GM23248 (cell line): Measurements from ENCODE around the gene MICOS13. TPM values are rescaled to one million over a fixed set of nuclear protein-coding genes. Genes with fewer than 3 reads are reported as not detected.

Experiments
- DNase-seq: peaks from one replicate; pipeline ENCODE4 v3.0.0-alpha.2; 2015
- H2AFZ ChIP-seq: fragments of 200-600 bp; sonication (generic); 2 replicates; pipeline ENCODE4 v1.6.1; 2016; ENCODE audit warnings: antibody characterized with exemption
- H3F3A ChIP-seq: fragments of 200-600 bp; sonication (generic); 2 replicates; pipeline ENCODE4 v1.6.1; 2016; ENCODE audit warnings: mild to moderate bottlenecking, antibody characterized with exemption, mixed run types; ENCODE audit not compliant: insufficient read depth
- H3K27ac ChIP-seq: fragments of 200-600 bp; sonication (generic); 2 replicates; pipeline ENCODE4 v1.5.1; 2016; ENCODE audit warnings: mild to moderate bottlenecking
- H3K27me3 ChIP-seq: fragments of 200-600 bp; sonication (generic); replicated peaks from 2 replicates; pipeline ENCODE4 v1.6.1; 2016; ENCODE audit warnings: mild to moderate bottlenecking; ENCODE audit not compliant: insufficient read depth
- H3K36me3 ChIP-seq: fragments of 200-600 bp; sonication (generic); 2 replicates; pipeline ENCODE4 v1.6.1; 2016; ENCODE audit warnings: low read depth, mild to moderate bottlenecking
- H3K4me1 ChIP-seq: fragments of 200-600 bp; sonication (generic); 2 replicates; pipeline ENCODE4 v1.6.1; 2016; ENCODE audit warnings: mild to moderate bottlenecking; ENCODE audit not compliant: insufficient read depth
- H3K4me2 ChIP-seq: fragments of 200-600 bp; sonication (generic); one replicate; pipeline ENCODE4 v1.6.1; 2016; ENCODE audit warnings: mild to moderate bottlenecking; ENCODE audit not compliant: unreplicated experiment
- H3K4me3 ChIP-seq: fragments of 200-600 bp; sonication (generic); 2 replicates; pipeline ENCODE4 v1.5.1; 2016; ENCODE audit warnings: mild to moderate bottlenecking
- H3K79me2 ChIP-seq: fragments of 200-600 bp; sonication (generic); 2 replicates; pipeline ENCODE4 v1.6.1; 2016; ENCODE audit warnings: mild to moderate bottlenecking; ENCODE audit not compliant: insufficient read depth
- H3K9ac ChIP-seq: fragments of 200-600 bp; sonication (generic); 2 replicates; pipeline ENCODE4 v1.6.1; 2016; ENCODE audit warnings: mild to moderate bottlenecking
- H3K9me2 ChIP-seq: fragments of 200-600 bp; sonication (generic); 2 replicates; pipeline ENCODE4 v1.6.1; 2016; ENCODE audit warnings: mixed run types, mild to moderate bottlenecking, moderate library complexity; ENCODE audit not compliant: insufficient read depth
- H3K9me3 ChIP-seq: fragments of 200-600 bp; sonication (generic); one replicate; pipeline ENCODE4 v1.6.1; 2017; ENCODE audit warnings: low read depth
- H4K20me1 ChIP-seq: fragments of 200-600 bp; sonication (generic); 2 replicates; pipeline ENCODE4 v1.6.0; 2016; ENCODE audit not compliant: insufficient read depth
- EZH2 ChIP-seq: fragments of 200-600 bp; sonication (generic); IDR thresholded peaks from 2 replicates; pipeline ENCODE4 v1.6.1; 2018; ENCODE audit warnings: antibody characterized with exemption, mild to moderate bottlenecking; ENCODE audit not compliant: insufficient read depth, poor library complexity, severe bottlenecking
- EZH2phosphoT487 ChIP-seq: fragments of 200-600 bp; sonication (generic); IDR thresholded peaks from 2 replicates; pipeline ENCODE4 v1.6.1; 2018; ENCODE audit warnings: antibody characterized with exemption, moderate library complexity, mild to moderate bottlenecking, low read depth; ENCODE audit not compliant: insufficient read depth
- WGBS, 2 experiments: methylation state at CpG; one replicate each; pipeline ENCODE4 v1.1.6; 2015 to 2017; ENCODE audit warnings: low lambda C conversion rate in 2 of 2, low coverage in 1 of 2; ENCODE audit errors: missing lambda C conversion rate in 2 of 2; 5-methylcytosine and 5-hydroxymethylcytosine counted together
- in situ Hi-C: fragments of 300-500 bp; cut with MboI; formaldehyde crosslinking; loops from 2 replicates; pipeline ENCODE4 v1.15.0; 2020
- polyA plus RNA-seq: library from polyadenylated mRNA; unstranded; fragments of >200 nt; fragmentation: Nextera tagmentation; extraction: Ambion mirVana; gene quantifications from 2 replicates; pipeline ENCODE4 v1.2.1, GENCODE V29; 2016
- total RNA-seq: library from RNA; depleted of rRNA; stranded (reverse); fragments of >200 nt; shearing (Covaris generic); gene quantifications from 2 replicates; pipeline ENCODE4 v1.2.3, GENCODE V29; 2014

MICOS13 gene
- total and polyA plus RNA-seq, 2 experiments from 2014 or later = 44.5 to 147 TPM

DNA sequence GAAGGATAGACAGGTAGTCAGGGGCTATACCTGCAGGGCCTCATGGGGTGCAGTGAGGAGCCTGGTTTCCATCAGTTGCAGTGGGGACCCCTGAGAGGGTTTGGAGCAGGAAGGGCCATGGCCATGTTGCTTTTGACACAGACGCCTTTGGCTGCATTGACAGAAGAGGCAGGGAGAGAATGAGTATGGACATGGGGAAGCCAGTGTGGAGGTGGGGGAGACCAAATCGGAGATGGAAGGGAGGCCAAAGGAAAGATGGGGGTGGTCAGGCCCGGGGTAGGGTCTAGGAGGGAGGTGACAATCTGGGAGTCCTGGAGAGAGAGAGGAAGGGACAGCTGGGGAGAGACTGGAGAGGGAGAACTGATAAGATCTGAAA is 1.8 kb upstream of the MICOS13 start:
- no peak overlapping the region for H3K4me3 ChIP-seq
- no peak overlapping the region for H3K4me2 ChIP-seq
- H2AFZ ChIP-seq = no peak overlapping the region
- H3K9me3 ChIP-seq = no peaks in the 10 kb centered on the region
- in situ Hi-C loops = no loop called here
- no peak for DNase-seq
- no peak overlapping the region for H3K27ac ChIP-seq
- no peaks in the 10 kb centered on the region for H3F3A ChIP-seq
- peaks cover 15% of the 10 kb centered on the region for H3K79me2 ChIP-seq
- 76 to 78% methylated on average over 3 of the region's 3 CpGs for WGBS, 2 experiments
- TF ChIP-seq EZH2 (no peak), EZH2phosphoT487 (no peak)
- H3K9me2 ChIP-seq = no peaks in the 10 kb centered on the region
- H3K9ac ChIP-seq = no peak overlapping the region
- no peaks in the 10 kb centered on the region for H3K27me3 ChIP-seq
- no peaks in the 10 kb centered on the region for H3K4me1 ChIP-seq
- H4K20me1 ChIP-seq = no peaks in the 10 kb centered on the region
- H3K36me3 ChIP-seq = no peaks in the 10 kb centered on the region

DNA sequence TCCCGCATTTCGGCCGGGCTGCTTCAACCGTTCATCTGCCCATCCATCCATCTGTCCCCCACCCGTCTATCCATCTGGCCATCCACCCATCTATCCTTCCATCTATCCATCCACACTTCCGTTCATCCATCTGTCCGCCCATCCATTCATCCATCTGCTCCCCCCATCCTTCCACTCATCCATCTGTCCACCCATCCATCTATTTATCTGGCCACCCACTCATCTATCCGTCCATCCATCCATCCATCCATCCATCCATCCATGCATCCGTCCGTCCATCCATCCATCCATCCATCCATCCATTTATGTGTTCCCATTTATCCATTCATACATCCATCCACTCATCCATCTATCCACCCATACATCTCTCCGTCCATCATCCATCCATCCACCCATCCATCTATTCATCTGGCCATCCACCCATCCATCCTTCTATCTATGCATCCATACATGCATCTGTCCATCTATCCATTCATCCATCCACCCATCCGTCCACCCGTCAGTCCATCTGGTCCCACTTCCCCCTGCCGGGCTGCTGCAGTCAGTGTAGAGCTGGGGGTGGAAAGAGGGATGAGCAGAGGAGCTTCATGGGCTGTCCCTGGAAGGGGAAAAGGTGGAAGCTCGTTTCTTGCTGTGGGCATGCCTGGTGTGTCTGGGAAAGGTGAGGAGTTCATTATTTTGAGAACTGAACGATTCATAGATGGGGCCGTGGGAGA is 1.2 kb upstream of the MICOS13 start:
- Histone ChIP-seq H3K79me2 (peaks cover 15% of the 10 kb centered on the region), H3K27ac (no peak overlapping the region), H4K20me1 (no peaks in the 10 kb centered on the region), H3K36me3 (no peaks in the 10 kb centered on the region), H3K4me2 (peak overlapping the region; percentile 73), H3K9me2 (no peaks in the 10 kb centered on the region), H3K4me3 (peak overlapping the region; percentile 92), H3K9me3 (no peaks in the 10 kb centered on the region), H3F3A (no peaks in the 10 kb centered on the region), H3K9ac (peak overlapping the region; percentile 90), H3K4me1 (no peaks in the 10 kb centered on the region), H2AFZ (peak overlapping the region; percentile 71), H3K27me3 (no peaks in the 10 kb centered on the region)
- in situ Hi-C loops = no loop called here
- no peak for DNase-seq
- TF ChIP-seq EZH2phosphoT487 = no peak
- no peak for TF ChIP-seq EZH2
- 59 to 62% methylated on average over 14 to 17 of the region's 17 CpGs for WGBS, 2 experiments

DNA sequence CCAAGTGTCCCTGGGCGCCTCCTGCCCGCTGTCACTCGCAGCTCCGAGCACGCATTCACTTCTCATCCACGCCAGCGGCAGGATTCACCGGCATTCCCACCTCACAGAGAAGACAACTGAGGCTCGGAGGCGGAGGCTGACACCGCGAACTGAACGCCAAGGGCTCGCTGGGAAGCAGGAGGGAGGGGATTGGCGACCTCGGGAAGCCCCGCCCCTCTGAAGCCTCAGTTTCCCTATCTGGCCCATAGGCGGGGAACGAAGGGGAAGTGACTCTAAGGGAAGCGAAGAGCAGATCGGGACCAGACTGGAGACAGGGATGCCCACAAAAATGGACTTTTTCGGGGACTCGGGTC is 256 bp downstream of the MICOS13 start:
- no peaks in the 10 kb centered on the region for H3K27me3 ChIP-seq
- peak; percentile 67 for DNase-seq

DNA sequence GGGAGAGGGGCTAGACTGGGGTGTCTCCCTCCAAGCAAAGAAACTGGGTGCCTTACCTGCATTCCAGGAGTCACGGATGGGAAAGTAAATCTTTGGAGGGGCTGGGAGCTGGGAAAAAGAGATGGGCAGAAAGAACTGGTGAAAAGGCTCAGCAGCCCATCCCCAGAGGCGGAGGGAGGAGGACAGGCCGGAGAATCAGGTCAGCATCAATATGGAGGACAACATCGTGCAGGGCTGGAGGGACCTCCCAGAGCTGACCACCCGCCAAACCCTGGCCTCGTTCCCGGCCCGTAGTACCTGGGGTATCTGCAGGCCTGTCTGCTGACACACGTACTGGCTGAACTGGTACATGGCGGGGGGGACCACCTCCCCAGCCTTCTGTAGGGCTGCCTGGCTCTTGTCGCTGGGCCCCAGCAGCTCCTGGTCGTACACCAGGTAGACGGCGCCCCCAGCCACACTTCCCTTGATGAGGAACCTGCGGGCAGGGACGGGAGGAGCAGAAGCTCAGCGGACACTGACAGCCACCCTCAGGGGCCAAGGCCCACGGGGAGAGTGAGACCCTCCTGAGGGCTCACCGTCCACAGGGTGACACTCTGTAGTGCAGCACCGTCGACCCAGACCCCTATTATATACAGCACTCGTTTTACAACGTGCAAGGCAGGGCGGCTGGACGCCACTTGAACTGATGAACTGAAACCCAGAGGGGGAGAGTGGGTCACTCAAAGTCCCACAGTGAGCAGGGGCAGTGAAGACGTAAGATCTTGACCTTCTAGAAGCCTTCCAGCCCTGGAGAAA is 830 bp downstream of the MICOS13 start:
- H3K4me3 ChIP-seq = peak overlapping the region; percentile 92
- peak overlapping the region; percentile 90 for H3K9ac ChIP-seq
- no peaks in the 10 kb centered on the region for H3K36me3 ChIP-seq
- peak overlapping the region; percentile 85 for H3K4me2 ChIP-seq
- WGBS, 2 experiments = 28 to 30% methylated on average over 26 of the region's 26 CpGs
- H3F3A ChIP-seq = no peaks in the 10 kb centered on the region
- no peaks in the 10 kb centered on the region for H3K9me3 ChIP-seq
- H4K20me1 ChIP-seq = no peaks in the 10 kb centered on the region
- H3K4me1 ChIP-seq = no peaks in the 10 kb centered on the region
- no peak for DNase-seq
- in situ Hi-C loops = no loop called here
- peak overlapping the region; percentile 78 for H2AFZ ChIP-seq
- H3K27ac ChIP-seq = peak overlapping the region; percentile 53; the same call in 1 of the 2 replicates
- peaks cover 15% of the 10 kb centered on the region for H3K79me2 ChIP-seq
- no peak for TF ChIP-seq EZH2phosphoT487
- no peak for TF ChIP-seq EZH2
- H3K9me2 ChIP-seq = no peaks in the 10 kb centered on the region
- H3K27me3 ChIP-seq = no peaks in the 10 kb centered on the region

More for the DNA sequence above, 256 bp downstream of the MICOS13 start:
- H3K27ac ChIP-seq = peak overlapping the region; percentile 53
- no peaks in the 10 kb centered on the region for H3K4me1 ChIP-seq
- no peaks in the 10 kb centered on the region for H3K9me2 ChIP-seq
- H4K20me1 ChIP-seq = no peaks in the 10 kb centered on the region
- no peaks in the 10 kb centered on the region for H3K9me3 ChIP-seq
- H3F3A ChIP-seq = no peaks in the 10 kb centered on the region
- H3K79me2 ChIP-seq = peaks cover 15% of the 10 kb centered on the region
- H3K9ac ChIP-seq = peak overlapping the region; percentile 90
- in situ Hi-C loops = no loop called here
- H2AFZ ChIP-seq = peak overlapping the region; percentile 78
- peak overlapping the region; percentile 92 for H3K4me3 ChIP-seq
- no peak for TF ChIP-seq EZH2phosphoT487
- no peak for TF ChIP-seq EZH2
- H3K36me3 ChIP-seq = no peaks in the 10 kb centered on the region
- H3K4me2 ChIP-seq = peak overlapping the region; percentile 85
- WGBS, 2 experiments = 0 to 2% methylated on average over 21 to 22 of the region's 23 CpGs
